AG10803 (cell line): ENCODE results near the gene ATP9A.
A peak's percentile ranks its signal among the peaks of the same experiment; 100 is the strongest.
"Not testable (repeated sequence)": the region's sequence is repeated elsewhere in the genome, so short reads cannot be mapped to it uniquely, and the experiment has no call there.

Experiments
- DNase-seq: peaks from one replicate; pipeline ENCODE4 v3.0.0; 2010; ENCODE audit warnings: low read depth
- H3K4me3 ChIP-seq: 2 replicates; pipeline ENCODE4 v1.5.1; 2011; ENCODE audit warnings: mild to moderate bottlenecking, low read length, control low read depth
- TF ChIP-seq, protein P1 (sequence below): conservative IDR thresholded peaks from 2 replicates; pipeline ENCODE4 v1.5.1; 2011; ENCODE audit warnings: mild to moderate bottlenecking, low read length, control low read depth, inconsistent platforms

Gene ATP9A

DNA sequence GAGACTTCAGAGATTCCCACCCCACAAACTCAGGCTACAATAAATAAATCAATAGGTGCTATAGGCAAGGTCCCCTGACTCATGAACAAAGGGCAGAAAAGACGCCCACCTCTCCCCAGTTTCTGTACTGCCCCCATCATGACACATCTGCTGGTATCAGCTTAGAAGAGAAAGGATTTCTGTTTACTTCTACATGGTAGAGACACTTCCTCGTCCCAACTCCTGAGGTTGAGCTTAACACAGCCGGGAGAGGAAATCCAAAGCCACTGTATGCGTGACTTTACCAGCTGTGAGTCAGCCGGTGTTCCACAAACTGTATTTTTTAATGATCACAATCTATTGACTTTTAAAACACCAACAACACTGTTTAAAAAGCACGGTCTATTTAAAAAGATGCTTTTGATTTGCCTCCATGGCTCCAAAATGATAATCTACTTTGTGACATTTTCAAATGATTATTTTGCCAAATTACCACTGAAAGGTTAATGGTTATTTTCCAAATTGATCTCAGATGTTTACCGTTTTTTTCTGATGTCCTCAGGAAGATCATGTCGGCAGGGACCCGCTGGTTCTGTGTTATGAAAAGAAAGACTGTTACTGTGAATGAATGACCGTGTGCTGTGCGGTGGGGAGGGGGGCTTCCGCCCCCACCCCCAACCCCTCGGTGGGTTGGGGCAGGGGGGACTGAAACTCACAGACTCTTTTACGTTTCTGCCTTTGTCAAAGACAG is 72.5 kb downstream of the ATP9A start:
- DNase-seq = peak; percentile 77
- H3K4me3 ChIP-seq = peak overlapping the region; percentile 28
- TF ChIP-seq, protein P1, sequence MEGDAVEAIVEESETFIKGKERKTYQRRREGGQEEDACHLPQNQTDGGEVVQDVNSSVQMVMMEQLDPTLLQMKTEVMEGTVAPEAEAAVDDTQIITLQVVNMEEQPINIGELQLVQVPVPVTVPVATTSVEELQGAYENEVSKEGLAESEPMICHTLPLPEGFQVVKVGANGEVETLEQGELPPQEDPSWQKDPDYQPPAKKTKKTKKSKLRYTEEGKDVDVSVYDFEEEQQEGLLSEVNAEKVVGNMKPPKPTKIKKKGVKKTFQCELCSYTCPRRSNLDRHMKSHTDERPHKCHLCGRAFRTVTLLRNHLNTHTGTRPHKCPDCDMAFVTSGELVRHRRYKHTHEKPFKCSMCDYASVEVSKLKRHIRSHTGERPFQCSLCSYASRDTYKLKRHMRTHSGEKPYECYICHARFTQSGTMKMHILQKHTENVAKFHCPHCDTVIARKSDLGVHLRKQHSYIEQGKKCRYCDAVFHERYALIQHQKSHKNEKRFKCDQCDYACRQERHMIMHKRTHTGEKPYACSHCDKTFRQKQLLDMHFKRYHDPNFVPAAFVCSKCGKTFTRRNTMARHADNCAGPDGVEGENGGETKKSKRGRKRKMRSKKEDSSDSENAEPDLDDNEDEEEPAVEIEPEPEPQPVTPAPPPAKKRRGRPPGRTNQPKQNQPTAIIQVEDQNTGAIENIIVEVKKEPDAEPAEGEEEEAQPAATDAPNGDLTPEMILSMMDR = no peak

DNA sequence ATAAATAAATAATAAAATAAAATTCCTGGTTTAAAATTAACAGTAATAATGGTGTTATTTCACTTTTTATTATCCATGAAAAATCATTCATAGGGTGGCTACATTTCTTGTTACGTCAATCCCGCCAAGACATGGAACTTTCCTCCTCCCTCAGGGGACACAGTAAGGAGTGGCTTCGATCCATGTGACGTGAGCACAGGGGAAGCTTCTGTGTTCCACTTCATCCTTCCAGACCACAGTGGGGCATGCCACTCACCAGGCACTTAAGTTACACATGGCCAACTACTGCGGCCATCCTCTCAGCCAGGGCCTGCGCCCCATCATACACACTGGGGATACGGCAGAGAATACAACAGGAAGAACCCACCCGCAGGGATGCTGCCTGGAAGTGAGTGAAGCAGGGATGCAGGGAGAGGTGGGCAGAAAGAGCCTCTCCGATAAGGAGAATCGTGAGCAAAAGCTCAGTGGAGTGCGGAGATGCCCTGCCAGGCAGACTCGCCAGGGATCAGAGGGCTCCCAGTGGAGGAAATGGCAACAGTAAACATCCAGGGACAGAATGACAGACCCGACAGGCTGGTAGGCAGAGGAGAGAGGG is 75.3 kb downstream of the ATP9A start:
- H3K4me3 ChIP-seq = no peak overlapping the region
- no peak for DNase-seq
- TF ChIP-seq, protein P1 = no peak

DNA sequence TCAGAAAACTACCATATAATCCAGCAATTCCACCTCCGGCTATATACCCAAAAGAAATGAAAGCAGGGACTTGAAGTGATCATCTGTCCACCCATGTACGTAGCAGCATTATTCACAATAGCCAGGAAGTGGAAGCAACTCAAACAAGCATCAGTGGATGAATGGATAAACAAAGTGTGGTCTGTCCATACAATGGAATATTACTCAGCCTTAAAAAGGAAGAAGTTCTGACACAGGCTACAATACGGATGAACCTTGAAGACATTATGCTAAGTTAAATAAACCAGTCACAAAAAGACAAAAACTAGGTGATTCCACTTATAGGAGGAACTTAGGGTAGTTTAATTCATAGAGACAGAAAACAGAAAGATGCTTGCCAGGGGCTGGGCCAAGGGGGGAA is 76.5 kb downstream of the ATP9A start:
- TF ChIP-seq, protein P1 = no peak
- H3K4me3 ChIP-seq = no peak overlapping the region

DNA sequence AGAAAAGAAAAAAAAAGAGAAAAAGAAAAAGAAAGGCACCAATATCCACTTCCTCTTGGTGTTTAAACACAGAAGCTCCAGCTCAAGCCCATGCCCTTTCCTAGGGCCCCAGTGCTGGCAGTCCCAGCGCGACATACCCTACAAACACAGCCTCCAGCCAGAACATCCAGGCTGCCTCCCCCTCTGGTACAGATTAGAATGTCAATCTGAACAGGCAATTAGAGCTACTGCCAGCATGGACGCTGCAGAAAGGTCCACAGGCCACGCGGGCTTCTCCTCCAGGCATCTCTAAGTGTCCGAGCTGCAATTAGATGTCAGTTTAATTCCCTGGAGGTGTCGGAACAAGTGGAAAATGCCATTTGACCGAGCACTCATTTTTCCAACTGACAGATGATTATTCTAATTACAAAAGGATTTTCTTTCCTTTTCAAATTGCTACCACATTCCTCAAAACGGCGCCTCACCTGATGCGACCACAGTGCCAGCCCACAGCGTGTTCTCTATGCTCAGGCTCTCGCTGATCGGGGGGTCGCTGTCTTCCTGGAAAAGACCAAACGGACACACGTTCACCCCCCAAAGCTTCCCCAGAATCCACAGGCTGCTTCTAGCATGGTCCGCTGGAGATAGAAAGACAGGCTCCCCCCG is 79.5 kb downstream of the ATP9A start:
- no peak for DNase-seq
- TF ChIP-seq, protein P1 = no peak
- no peak overlapping the region for H3K4me3 ChIP-seq

More for the DNA sequence above, 76.5 kb downstream of the ATP9A start:
- no peak for DNase-seq

DNA sequence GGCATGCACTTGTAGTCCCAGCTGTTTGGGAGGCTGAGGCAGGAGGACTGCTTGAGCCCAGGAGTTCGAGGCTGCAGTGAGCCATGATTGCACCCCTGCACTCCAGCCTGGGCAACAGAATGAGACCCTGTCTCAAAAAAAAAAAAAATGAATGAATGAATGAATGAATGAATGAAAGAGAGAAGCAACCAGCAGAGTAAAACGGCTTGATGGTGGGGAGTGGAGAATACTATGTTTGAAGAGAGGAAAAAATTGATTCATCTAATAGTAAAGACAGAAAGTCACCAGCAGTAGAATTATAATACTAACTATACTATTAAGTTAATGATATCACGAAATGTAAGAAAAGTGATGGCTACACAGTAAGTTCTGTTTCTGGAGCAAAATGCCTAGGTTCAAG is 80.6 kb downstream of the ATP9A start:
- DNase-seq = no peak
- no peak overlapping the region for H3K4me3 ChIP-seq
- TF ChIP-seq, protein P1 = no peak

DNA sequence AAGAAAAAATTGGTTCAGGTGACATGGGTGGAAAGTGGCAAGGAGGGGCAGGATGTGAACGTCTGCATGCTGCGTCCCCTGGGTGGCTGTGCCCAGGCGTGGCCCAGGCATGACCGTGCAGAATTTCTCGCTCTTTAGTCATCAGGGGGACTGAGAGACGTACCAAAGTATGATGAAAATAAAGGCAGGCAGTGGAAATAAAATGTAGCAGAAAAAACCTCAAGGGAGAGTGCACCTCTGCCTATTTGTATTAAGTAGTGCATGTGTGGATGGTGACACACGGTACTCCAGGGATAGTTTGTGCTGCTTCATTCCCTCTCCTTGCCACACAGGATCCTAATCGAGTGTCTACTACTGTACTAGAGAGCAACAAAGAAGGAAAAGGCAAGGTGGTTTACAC is 81.1 kb downstream of the ATP9A start:
- no peak overlapping the region for H3K4me3 ChIP-seq
- peak; percentile 30 for DNase-seq
- TF ChIP-seq, protein P1 = no peak

DNA sequence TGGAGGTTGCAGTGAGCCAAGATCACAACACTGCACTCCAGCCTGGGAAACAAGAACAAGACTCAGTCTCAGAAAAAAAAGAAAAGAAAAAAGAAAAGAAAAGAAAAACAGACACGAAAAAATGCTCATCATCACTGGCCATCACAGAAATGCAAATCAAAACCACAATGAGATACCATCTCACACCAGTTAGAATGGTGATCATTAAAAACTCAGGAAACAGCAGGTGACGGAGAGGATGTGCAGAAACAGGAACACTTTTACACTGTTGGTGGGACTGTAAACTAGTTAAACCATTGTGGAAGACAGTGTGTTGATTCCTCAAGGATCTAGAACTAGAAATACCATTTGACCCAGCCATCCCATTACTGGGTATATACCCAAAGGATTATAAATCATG is 82.7 kb downstream of the ATP9A start:
- DNase-seq, H3K4me3 ChIP-seq: not testable (repeated sequence)
